GM23248 (cell line): ENCODE data around the gene KCNMA1. TPM values are rescaled to one million over a fixed set of nuclear protein-coding genes. Genes with fewer than 3 reads are reported as not detected.

Experiments used
- DNase-seq: peaks from one replicate; pipeline ENCODE4 v3.0.0-alpha.2; 2015
- H2AFZ ChIP-seq: fragments of 200-600 bp; sonication (generic); 2 replicates; pipeline ENCODE4 v1.6.1; 2016; ENCODE audit warnings: antibody characterized with exemption
- H3F3A ChIP-seq: fragments of 200-600 bp; sonication (generic); 2 replicates; pipeline ENCODE4 v1.6.1; 2016; ENCODE audit warnings: mild to moderate bottlenecking, antibody characterized with exemption, mixed run types; ENCODE audit not compliant: insufficient read depth
- H3K27ac ChIP-seq: fragments of 200-600 bp; sonication (generic); 2 replicates; pipeline ENCODE4 v1.5.1; 2016; ENCODE audit warnings: mild to moderate bottlenecking
- H3K27me3 ChIP-seq: fragments of 200-600 bp; sonication (generic); replicated peaks from 2 replicates; pipeline ENCODE4 v1.6.1; 2016; ENCODE audit warnings: mild to moderate bottlenecking; ENCODE audit not compliant: insufficient read depth
- H3K36me3 ChIP-seq: fragments of 200-600 bp; sonication (generic); 2 replicates; pipeline ENCODE4 v1.6.1; 2016; ENCODE audit warnings: low read depth, mild to moderate bottlenecking
- H3K4me1 ChIP-seq: fragments of 200-600 bp; sonication (generic); 2 replicates; pipeline ENCODE4 v1.6.1; 2016; ENCODE audit warnings: mild to moderate bottlenecking; ENCODE audit not compliant: insufficient read depth
- H3K4me2 ChIP-seq: fragments of 200-600 bp; sonication (generic); one replicate; pipeline ENCODE4 v1.6.1; 2016; ENCODE audit warnings: mild to moderate bottlenecking; ENCODE audit not compliant: unreplicated experiment
- H3K4me3 ChIP-seq: fragments of 200-600 bp; sonication (generic); 2 replicates; pipeline ENCODE4 v1.5.1; 2016; ENCODE audit warnings: mild to moderate bottlenecking
- H3K79me2 ChIP-seq: fragments of 200-600 bp; sonication (generic); 2 replicates; pipeline ENCODE4 v1.6.1; 2016; ENCODE audit warnings: mild to moderate bottlenecking; ENCODE audit not compliant: insufficient read depth
- H3K9ac ChIP-seq: fragments of 200-600 bp; sonication (generic); 2 replicates; pipeline ENCODE4 v1.6.1; 2016; ENCODE audit warnings: mild to moderate bottlenecking
- H3K9me2 ChIP-seq: fragments of 200-600 bp; sonication (generic); 2 replicates; pipeline ENCODE4 v1.6.1; 2016; ENCODE audit warnings: mixed run types, mild to moderate bottlenecking, moderate library complexity; ENCODE audit not compliant: insufficient read depth
- H3K9me3 ChIP-seq: fragments of 200-600 bp; sonication (generic); one replicate; pipeline ENCODE4 v1.6.1; 2017; ENCODE audit warnings: low read depth
- H4K20me1 ChIP-seq: fragments of 200-600 bp; sonication (generic); 2 replicates; pipeline ENCODE4 v1.6.0; 2016; ENCODE audit not compliant: insufficient read depth
- EZH2 ChIP-seq: fragments of 200-600 bp; sonication (generic); IDR thresholded peaks from 2 replicates; pipeline ENCODE4 v1.6.1; 2018; ENCODE audit warnings: antibody characterized with exemption, mild to moderate bottlenecking; ENCODE audit not compliant: insufficient read depth, poor library complexity, severe bottlenecking
- EZH2phosphoT487 ChIP-seq: fragments of 200-600 bp; sonication (generic); IDR thresholded peaks from 2 replicates; pipeline ENCODE4 v1.6.1; 2018; ENCODE audit warnings: antibody characterized with exemption, moderate library complexity, mild to moderate bottlenecking, low read depth; ENCODE audit not compliant: insufficient read depth
- WGBS, 2 experiments: methylation state at CpG; one replicate each; pipeline ENCODE4 v1.1.6; 2015 to 2017; ENCODE audit warnings: low lambda C conversion rate in 2 of 2, low coverage in 1 of 2; ENCODE audit errors: missing lambda C conversion rate in 2 of 2; 5-methylcytosine and 5-hydroxymethylcytosine counted together
- in situ Hi-C: fragments of 300-500 bp; cut with MboI; formaldehyde crosslinking; loops from 2 replicates; pipeline ENCODE4 v1.15.0; 2020
- polyA plus RNA-seq: library from polyadenylated mRNA; unstranded; fragments of >200 nt; fragmentation: Nextera tagmentation; extraction: Ambion mirVana; gene quantifications from 2 replicates; pipeline ENCODE4 v1.2.1, GENCODE V29; 2016
- total RNA-seq: library from RNA; depleted of rRNA; stranded (reverse); fragments of >200 nt; shearing (Covaris generic); gene quantifications from 2 replicates; pipeline ENCODE4 v1.2.3, GENCODE V29; 2014

KCNMA1 gene
- total and polyA plus RNA-seq, 2 experiments from 2014 or later, result 14.2 to 25.1 TPM

DNA sequence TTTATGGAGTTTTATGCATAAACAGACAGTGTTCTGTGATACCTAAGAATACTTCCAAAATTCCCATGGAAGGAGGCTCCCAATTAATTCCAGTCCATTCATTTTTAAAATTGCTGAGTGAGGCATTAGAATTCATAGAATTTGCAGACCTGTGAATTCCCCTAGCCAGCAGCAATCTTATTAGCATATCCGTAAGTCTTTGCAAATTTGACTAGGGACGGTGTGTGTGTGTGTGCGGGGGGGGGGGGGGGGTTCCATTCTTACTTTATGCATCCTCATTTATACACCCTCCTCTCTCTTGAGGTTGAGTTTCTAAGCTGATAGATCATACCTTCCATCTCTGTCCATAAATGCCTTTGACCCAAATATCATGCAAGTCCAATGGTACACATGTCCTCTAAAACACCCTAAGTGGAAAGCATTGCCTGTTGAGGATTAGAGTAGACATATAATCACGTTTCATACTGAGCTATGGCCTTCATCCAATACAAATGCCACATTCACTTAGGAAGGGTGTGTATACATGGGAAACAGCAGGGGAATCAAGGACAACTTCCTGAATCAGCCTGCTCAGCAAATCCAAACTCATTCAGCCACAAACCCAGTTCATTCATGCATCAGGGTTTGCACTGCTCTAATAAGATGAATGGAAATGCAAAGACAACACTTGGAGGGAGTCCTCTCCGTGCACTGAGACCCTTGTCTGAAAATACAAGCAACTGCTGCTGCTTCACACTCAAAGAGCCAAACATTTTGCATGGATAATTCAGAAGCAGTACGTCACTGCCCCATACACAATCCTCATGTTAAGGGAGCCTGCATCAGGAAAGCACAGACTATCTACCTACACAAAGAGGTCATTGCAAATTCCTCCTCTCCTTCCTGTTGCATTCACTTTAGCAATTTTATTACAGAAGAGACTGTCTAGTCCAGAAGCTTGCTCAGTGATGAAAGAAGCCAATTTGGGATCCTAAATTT, 350.8 kb downstream of the KCNMA1 start:
- 78 to 80% methylated on average over 5 to 6 of the region's 6 CpGs for WGBS, 2 experiments
- in situ Hi-C loops, result no loop called here
- no peaks in the 10 kb centered on the region for H3K27me3 ChIP-seq
- H3K9me3 ChIP-seq, result no peaks in the 10 kb centered on the region
- H4K20me1 ChIP-seq, result no peaks in the 10 kb centered on the region
- no peaks in the 10 kb centered on the region for H3K36me3 ChIP-seq
- no peak overlapping the region for H3K9ac ChIP-seq
- TF ChIP-seq EZH2 (no peak), EZH2phosphoT487 (no peak)
- H3K79me2 ChIP-seq, result no peaks in the 10 kb centered on the region
- no peak overlapping the region for H2AFZ ChIP-seq
- H3K9me2 ChIP-seq, result no peaks in the 10 kb centered on the region
- no peak overlapping the region for H3K4me3 ChIP-seq
- peaks cover 22% of the 10 kb centered on the region for H3F3A ChIP-seq
- no peak for DNase-seq
- H3K27ac ChIP-seq, result no peak overlapping the region
- H3K4me2 ChIP-seq, result no peak overlapping the region
- H3K4me1 ChIP-seq, result peaks cover 35% of the 10 kb centered on the region

DNA sequence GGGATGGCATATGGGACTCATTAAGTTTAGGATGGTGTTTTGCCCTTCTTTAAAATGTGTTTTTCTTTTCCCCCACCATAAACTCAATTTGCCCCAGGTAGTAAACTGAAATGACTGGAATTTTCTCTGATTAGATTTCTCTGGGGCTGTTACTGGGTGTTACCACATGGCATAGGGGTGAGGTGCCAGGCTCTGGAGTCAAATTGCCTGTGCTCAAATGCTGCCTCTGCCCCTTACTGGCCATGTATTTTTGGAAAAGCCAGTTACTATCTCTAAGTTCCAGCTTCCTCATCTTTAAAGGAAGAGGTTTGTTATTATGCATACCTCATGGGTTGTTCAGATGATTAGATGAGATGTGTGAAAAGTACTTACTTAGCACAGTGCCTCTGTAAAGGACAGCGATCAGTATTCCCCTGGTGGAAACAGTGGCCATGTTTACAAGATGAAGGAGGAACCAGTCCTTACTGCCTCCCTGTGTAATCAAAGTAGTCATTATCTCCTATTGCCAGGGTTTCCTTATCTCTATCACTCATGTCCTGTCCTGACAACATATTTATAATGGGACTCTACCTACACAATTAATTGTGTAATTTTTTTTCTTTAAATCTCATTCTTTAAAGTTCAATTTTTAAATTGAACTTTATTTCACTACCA, 352.0 kb downstream of the KCNMA1 start:
- Histone ChIP-seq H3K27ac (no peak overlapping the region), H4K20me1 (no peaks in the 10 kb centered on the region), H3K9ac (no peak overlapping the region), H3K4me3 (no peak overlapping the region), H3K9me3 (no peaks in the 10 kb centered on the region), H3K4me1 (peaks cover 24% of the 10 kb centered on the region), H3K36me3 (no peaks in the 10 kb centered on the region), H3K79me2 (no peaks in the 10 kb centered on the region), H3K9me2 (no peaks in the 10 kb centered on the region), H3K4me2 (no peak overlapping the region), H2AFZ (no peak overlapping the region), H3F3A (peaks cover 10% of the 10 kb centered on the region), H3K27me3 (no peaks in the 10 kb centered on the region)
- DNase-seq, result no peak
- 21 to 33% methylated on average over 1 of the region's 1 CpG for WGBS, 2 experiments
- TF ChIP-seq EZH2phosphoT487 (no peak), EZH2 (no peak)
- in situ Hi-C loops, result no loop called here

DNA sequence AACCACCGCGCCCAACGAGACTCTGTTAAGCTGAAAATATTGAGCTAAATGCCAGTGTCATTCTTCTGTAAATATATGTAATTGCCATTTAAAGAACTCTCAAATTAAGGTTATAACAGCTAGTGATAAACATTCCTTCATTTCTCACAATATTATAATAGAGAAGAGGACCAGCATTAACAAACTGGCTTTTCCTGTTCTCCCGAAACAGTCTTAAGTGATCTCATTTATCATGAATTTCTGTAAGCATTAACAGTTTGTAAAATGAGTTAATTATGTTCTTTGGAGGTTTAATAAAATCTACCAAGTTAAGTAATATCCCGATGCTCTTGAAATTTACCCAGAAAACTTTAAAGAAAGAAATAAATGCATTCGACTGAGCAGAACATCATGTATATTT, 352.8 kb downstream of the KCNMA1 start:
- Histone ChIP-seq H3K9me3 (no peaks in the 10 kb centered on the region), H3F3A (peaks cover 2% of the 10 kb centered on the region), H3K27me3 (no peaks in the 10 kb centered on the region), H3K27ac (no peak overlapping the region), H3K9ac (no peak overlapping the region), H2AFZ (no peak overlapping the region), H3K4me1 (peaks cover 15% of the 10 kb centered on the region), H3K9me2 (no peaks in the 10 kb centered on the region), H3K36me3 (no peaks in the 10 kb centered on the region), H4K20me1 (no peaks in the 10 kb centered on the region), H3K79me2 (no peaks in the 10 kb centered on the region), H3K4me2 (no peak overlapping the region), H3K4me3 (no peak overlapping the region)
- in situ Hi-C loops, result no loop called here
- no peak for TF ChIP-seq EZH2
- TF ChIP-seq EZH2phosphoT487, result no peak
- no peak for DNase-seq
- 86 to 89% methylated on average over 6 of the region's 6 CpGs for WGBS, 2 experiments

DNA sequence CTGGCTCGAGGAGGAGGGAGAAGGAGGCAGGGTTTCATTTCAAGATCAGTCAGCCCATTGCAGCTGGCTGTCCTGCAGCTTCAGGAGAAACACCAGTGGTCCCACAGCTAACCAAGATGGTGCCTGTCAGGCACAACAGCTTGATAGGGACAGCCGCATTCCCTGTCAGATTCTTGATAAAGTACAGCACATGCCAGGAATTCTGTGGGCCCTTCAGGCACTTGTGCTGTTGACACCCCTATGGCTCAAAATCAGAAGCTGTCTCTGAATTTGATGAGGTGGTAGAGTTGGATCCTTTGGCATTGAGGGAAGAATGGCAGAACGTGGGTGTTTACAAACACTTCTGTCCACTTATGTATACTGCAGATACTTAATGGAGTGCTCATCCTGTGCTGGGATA, 354.3 kb downstream of the KCNMA1 start:
- Histone ChIP-seq H2AFZ (no peak overlapping the region), H3K4me2 (no peak overlapping the region), H3K9me3 (no peaks in the 10 kb centered on the region), H4K20me1 (no peaks in the 10 kb centered on the region), H3K9me2 (no peaks in the 10 kb centered on the region), H3K36me3 (no peaks in the 10 kb centered on the region), H3F3A (0 out of 2 replicates have a peak, but pooled peaks cover 6% of the 10 kb centered on the region), H3K79me2 (no peaks in the 10 kb centered on the region), H3K9ac (no peak overlapping the region), H3K27me3 (no peaks in the 10 kb centered on the region), H3K4me3 (no peak overlapping the region), H3K27ac (no peak overlapping the region), H3K4me1 (0 out of 2 replicates have a peak, but pooled peaks cover 13% of the 10 kb centered on the region)
- DNase-seq, result no peak
- WGBS, 2 experiments, result 49 to 55% methylated on average over 3 of the region's 3 CpGs
- in situ Hi-C loops, result no loop called here
- no peak for TF ChIP-seq EZH2
- TF ChIP-seq EZH2phosphoT487, result no peak
